Measurements from ENCODE around the gene RELL1.

DNA sequence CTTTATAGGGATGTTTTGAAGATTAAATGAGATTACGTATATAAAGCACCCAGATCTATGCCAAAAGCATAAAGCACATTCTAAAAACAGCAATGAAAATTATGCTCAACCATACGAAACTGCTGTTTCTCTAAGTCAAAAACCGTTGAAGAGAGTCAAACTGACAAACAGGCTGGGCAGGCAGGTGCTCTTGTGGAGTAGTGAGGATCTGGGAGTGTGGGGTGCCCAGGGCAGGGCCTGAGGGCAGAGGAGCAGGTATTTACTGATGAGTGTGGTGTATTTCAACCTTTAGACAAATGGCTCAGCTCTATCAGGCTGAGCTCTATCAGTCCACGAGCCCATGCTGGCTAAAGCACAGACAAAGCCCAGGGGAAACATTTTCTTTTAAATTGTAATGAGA lies 40.4 kb downstream of the RELL1 start:
- TF ChIP-seq, protein P1, sequence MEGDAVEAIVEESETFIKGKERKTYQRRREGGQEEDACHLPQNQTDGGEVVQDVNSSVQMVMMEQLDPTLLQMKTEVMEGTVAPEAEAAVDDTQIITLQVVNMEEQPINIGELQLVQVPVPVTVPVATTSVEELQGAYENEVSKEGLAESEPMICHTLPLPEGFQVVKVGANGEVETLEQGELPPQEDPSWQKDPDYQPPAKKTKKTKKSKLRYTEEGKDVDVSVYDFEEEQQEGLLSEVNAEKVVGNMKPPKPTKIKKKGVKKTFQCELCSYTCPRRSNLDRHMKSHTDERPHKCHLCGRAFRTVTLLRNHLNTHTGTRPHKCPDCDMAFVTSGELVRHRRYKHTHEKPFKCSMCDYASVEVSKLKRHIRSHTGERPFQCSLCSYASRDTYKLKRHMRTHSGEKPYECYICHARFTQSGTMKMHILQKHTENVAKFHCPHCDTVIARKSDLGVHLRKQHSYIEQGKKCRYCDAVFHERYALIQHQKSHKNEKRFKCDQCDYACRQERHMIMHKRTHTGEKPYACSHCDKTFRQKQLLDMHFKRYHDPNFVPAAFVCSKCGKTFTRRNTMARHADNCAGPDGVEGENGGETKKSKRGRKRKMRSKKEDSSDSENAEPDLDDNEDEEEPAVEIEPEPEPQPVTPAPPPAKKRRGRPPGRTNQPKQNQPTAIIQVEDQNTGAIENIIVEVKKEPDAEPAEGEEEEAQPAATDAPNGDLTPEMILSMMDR (IDR thresholded peaks at IDR 0.05): no peak
- TF ChIP-seq POLR2A (IDR thresholded peaks at IDR 0.05) (no peak), POLR2AphosphoS5 (IDR thresholded peaks at IDR 0.05) (no peak), EP300 (IDR thresholded peaks at IDR 0.05) (no peak)

Data from stomach (tissue), 4 donors.